Bronchial epithelial cell (primary cell): Measurements from ENCODE around the gene MYH4. TPM values are rescaled to one million over a fixed set of nuclear protein-coding genes. Genes with fewer than 3 reads are reported as not detected.

Source experiments
- DNase-seq: peaks from one replicate; pipeline ENCODE4 v3.0.0-alpha.2; 2010; ENCODE audit warnings: low read depth
- FAIRE-seq: peaks from 2 replicates; lab custom pipeline; 2011; peaks lifted over from hg19 to GRCh38; lab: Jason Lieb, UNC
- H3K27me3 ChIP-seq: 2 replicates; pipeline ENCODE4 v1.5.1; 2011; ENCODE audit warnings: low read length; ENCODE audit not compliant: control insufficient read depth, insufficient read depth
- H3K36me3 ChIP-seq: 2 replicates; pipeline ENCODE4 v1.5.1; 2011; ENCODE audit warnings: low read length; ENCODE audit not compliant: control insufficient read depth, insufficient read depth
- H3K4me3 ChIP-seq: 2 replicates; pipeline ENCODE4 v1.5.1; 2011; ENCODE audit warnings: mild to moderate bottlenecking, low read depth, low read length, control low read depth
- total RNA-seq: library from RNA; depleted of rRNA; stranded (reverse); fragments of >200 nt; gene quantifications from 2 replicates; pipeline ENCODE4 v1.2.1, GENCODE V29; 2014
- TF ChIP-seq, protein P1 (sequence below): IDR thresholded peaks from 2 replicates; pipeline ENCODE4 v1.5.1; 2011; ENCODE audit warnings: mild to moderate bottlenecking, moderate library complexity, low read length, control low read depth, inconsistent platforms; ENCODE audit not compliant: insufficient read depth, severe bottlenecking

Gene MYH4
- total RNA-seq, 1 donor from 2014 or later: not detected

DNA sequence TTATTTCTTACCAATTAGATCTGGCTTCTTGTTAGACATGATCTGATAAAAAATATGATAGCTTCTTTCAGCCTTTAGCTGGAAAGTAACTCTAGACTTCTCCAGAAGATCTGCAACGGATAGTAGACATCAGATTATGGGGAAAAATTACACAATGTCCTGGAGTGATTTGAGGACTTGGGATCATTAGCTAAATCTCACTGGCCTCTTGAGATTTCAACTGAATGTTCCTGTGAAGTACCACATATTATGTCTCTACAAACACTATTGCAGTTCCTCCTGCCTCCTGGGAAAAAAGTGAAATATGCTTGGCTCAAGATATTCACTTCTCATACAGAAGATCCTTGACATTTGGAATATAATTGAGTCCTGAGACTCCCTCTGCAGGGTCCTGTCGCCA is 43.5 kb upstream of the MYH4 start:
- Histone ChIP-seq H3K4me3 (no peak overlapping the region), H3K27me3 (no peaks in the 10 kb centered on the region), H3K36me3 (no peaks in the 10 kb centered on the region)
- FAIRE-seq (no peak), DNase-seq (no peak)
- TF ChIP-seq, protein P1, sequence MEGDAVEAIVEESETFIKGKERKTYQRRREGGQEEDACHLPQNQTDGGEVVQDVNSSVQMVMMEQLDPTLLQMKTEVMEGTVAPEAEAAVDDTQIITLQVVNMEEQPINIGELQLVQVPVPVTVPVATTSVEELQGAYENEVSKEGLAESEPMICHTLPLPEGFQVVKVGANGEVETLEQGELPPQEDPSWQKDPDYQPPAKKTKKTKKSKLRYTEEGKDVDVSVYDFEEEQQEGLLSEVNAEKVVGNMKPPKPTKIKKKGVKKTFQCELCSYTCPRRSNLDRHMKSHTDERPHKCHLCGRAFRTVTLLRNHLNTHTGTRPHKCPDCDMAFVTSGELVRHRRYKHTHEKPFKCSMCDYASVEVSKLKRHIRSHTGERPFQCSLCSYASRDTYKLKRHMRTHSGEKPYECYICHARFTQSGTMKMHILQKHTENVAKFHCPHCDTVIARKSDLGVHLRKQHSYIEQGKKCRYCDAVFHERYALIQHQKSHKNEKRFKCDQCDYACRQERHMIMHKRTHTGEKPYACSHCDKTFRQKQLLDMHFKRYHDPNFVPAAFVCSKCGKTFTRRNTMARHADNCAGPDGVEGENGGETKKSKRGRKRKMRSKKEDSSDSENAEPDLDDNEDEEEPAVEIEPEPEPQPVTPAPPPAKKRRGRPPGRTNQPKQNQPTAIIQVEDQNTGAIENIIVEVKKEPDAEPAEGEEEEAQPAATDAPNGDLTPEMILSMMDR: no peak

DNA sequence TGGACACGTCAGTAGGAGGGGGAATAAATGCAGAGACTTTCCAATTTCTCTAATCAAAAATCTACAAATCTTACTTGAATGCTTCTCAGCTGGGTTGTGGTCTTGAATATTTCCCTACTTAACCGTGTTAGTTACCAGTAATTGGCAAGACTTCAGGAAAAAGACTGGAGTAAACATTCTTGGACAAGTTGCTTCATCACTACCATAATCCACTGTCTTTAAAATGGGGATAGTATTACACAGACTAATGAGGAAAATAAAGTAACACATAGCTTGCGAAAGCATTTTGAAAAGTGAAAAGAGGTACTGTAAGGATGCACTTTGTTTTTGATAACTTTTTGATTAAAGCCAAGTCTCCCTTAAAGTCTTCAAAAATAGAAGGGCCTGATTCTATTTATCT is 30.6 kb upstream of the MYH4 start:
- no peaks in the 10 kb centered on the region for H3K27me3 ChIP-seq
- DNase-seq (no peak), FAIRE-seq (no peak)
- no peak overlapping the region for H3K4me3 ChIP-seq
- TF ChIP-seq, protein P1: no peak
- no peaks in the 10 kb centered on the region for H3K36me3 ChIP-seq

DNA sequence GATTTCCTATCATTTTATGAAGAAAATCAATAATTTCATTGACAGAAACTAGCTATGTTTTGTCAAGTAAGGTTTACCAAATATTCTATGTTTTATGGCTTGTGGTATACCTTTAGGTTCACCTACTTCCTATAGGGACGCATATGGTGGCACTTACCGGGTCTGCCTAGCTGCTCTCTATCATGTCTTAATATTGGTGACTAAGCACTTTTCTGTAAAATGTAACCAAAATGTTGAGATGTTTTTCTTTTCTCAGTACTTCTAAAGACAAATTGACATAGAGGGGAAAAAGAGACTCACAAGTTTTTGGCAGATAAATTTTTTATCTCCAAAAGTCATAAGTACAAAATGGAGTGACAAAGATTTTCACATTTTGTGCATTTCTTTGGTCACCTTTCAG is 22.6 kb upstream of the MYH4 start:
- Histone ChIP-seq H3K27me3 (no peaks in the 10 kb centered on the region), H3K36me3 (no peaks in the 10 kb centered on the region), H3K4me3 (no peak overlapping the region)
- DNase-seq (no peak), FAIRE-seq (no peak)
- TF ChIP-seq, protein P1: no peak

DNA sequence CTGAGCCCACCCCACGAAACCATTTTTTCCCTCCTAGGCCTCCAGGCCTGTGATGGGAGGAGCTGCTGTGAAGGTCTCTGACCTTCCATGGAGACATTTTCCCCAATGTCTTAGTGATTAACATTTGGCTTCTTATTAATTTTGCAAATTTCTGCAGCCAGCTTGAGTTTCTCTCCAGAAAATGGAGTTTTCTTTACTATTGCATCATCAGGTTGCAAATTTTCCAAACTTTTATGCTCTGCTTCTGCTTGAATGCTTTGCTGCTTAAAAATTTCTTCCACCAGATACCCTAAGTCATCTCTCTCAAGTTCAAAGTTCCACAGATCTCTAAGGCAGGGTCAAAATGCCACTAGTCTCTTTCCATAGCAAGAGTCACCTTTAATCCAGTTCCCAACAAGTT is 12.9 kb upstream of the MYH4 start:
- FAIRE-seq: no peak
- DNase-seq: no peak
- no peaks in the 10 kb centered on the region for H3K36me3 ChIP-seq
- H3K4me3 ChIP-seq: no peak overlapping the region
- TF ChIP-seq, protein P1: no peak
- no peaks in the 10 kb centered on the region for H3K27me3 ChIP-seq

DNA sequence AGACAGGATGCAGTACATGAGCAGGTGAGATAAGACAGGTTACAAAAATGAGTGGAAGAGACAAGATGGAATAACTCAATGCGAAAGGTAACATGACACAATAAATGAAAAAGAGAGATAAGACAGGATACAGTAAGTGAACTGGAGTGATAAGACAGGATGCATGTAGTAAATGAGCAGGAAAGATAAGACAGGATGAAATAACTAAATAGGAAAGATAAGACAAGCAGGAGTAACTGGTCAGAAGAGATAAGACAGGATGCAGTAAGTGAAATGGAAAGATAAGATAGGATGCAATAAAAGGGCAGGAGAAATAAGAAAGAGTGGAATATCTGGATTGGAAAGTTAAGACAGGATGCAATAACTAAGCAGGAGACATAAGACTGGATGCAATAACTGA is 8.3 kb upstream of the MYH4 start:
- DNase-seq: no peak
- no peak for FAIRE-seq
- TF ChIP-seq, protein P1: no peak
- Histone ChIP-seq H3K36me3 (no peaks in the 10 kb centered on the region), H3K27me3 (no peaks in the 10 kb centered on the region), H3K4me3 (no peak overlapping the region)

DNA sequence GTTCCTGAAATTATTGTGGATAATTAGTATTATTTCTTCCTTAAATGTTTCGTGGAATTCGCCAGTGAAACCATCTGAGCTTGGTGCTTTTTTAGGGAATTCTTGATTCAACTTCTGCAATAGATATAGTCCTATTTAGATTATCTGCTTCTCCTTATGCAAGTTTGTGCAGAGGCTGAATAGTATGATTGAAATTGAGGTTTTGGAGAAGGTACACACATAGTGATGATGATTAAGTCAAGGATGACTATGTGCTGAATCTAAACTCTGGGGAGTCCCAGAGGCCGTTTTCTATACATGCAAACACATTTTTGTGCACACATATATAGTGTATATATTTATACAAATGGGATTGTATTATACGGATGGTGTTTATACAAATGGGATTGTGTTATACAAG is 5.2 kb upstream of the MYH4 start:
- DNase-seq (no peak), FAIRE-seq (no peak)
- TF ChIP-seq, protein P1: no peak
- Histone ChIP-seq H3K4me3 (no peak overlapping the region), H3K27me3 (no peaks in the 10 kb centered on the region), H3K36me3 (no peaks in the 10 kb centered on the region)
